Fibroblast of the aortic adventitia (primary cell): Measurements from ENCODE around the gene SAE1. TPM values are rescaled to one million over a fixed set of nuclear protein-coding genes. Genes with fewer than 3 reads are reported as not detected.

Experiments used
- DNase-seq: peaks from one replicate; pipeline ENCODE4 v3.0.0-alpha.2; 2010; ENCODE audit warnings: low read depth
- H3K4me3 ChIP-seq: 2 replicates; pipeline ENCODE4 v1.5.1; 2011; ENCODE audit warnings: low read depth, mild to moderate bottlenecking, control low read depth, low read length, moderate library complexity
- CTCF ChIP-seq: IDR thresholded peaks from 2 replicates; pipeline ENCODE4 v1.5.1; 2011; ENCODE audit warnings: mild to moderate bottlenecking, low read length, control low read depth, inconsistent platforms; ENCODE audit not compliant: insufficient read depth
- total RNA-seq: library from RNA; depleted of rRNA; stranded (reverse); fragments of >200 nt; gene quantifications from 2 replicates; pipeline ENCODE4 v1.2.3, GENCODE V29; 2012; ENCODE audit warnings: low replicate concordance

The SAE1 gene
- total RNA-seq, 1 donor = 140 TPM

- TF ChIP-seq CTCF = no peak
- H3K4me3 ChIP-seq = no peak overlapping the region
- peak; percentile 96 for DNase-seq
These were observed 46.0 kb downstream of the SAE1 start for GRCh38 chr19:47176627-47177090.

GRCh38 chr19:47179653-47180310, 49.1 kb downstream of the SAE1 start:
- H3K4me3 ChIP-seq = no peak overlapping the region
- no peak for DNase-seq
- TF ChIP-seq CTCF = no peak

- no peak for TF ChIP-seq CTCF
- H3K4me3 ChIP-seq = no peak overlapping the region
- no peak for DNase-seq
These were observed 53.0 kb downstream of the SAE1 start for GRCh38 chr19:47183601-47184000.

GRCh38 chr19:47186446-47187334, 56.1 kb downstream of the SAE1 start:
- no peak for TF ChIP-seq CTCF
- no peak overlapping the region for H3K4me3 ChIP-seq
- no peak for DNase-seq

GRCh38 chr19:47187335-47187655, 56.7 kb downstream of the SAE1 start:
- no peak overlapping the region for H3K4me3 ChIP-seq
- TF ChIP-seq CTCF = no peak
- DNase-seq = no peak

GRCh38 chr19:47187797-47188196, 57.2 kb downstream of the SAE1 start:
- H3K4me3 ChIP-seq = no peak overlapping the region
- no peak for DNase-seq
- no peak for TF ChIP-seq CTCF
